ENCODE results near the gene SLC10A7. TPM values are rescaled to one million over a fixed set of nuclear protein-coding genes. Genes with fewer than 3 reads are reported as not detected.

The SLC10A7 gene
- total and polyA plus RNA-seq, 2 of the 4 experiments (the other 2 are of a cell fraction): 5.2 to 8.4 TPM

GRCh38 chr4:146524663-146525062 lies 2.9 kb upstream of the SLC10A7 start:
- Histone ChIP-seq H3K4me3 (ENCODE audit: insufficient read depth, low read depth, low read length) (no peak overlapping the region), H3K14ac (replicated peaks; ENCODE audit: low read depth, low read length) (no peak overlapping the region), H3K27me3 (ENCODE audit: control insufficient read depth, insufficient read depth, low read length) (no peaks in the 10 kb centered on the region), H3K4me1 (ENCODE audit: control insufficient read depth, insufficient read depth, low read length) (no peaks in the 10 kb centered on the region), H4K8ac (ENCODE audit: low read depth in 2 of 2, low read length in 2 of 2) (no peak overlapping the region), H2AFZ (replicated peaks; ENCODE audit: low read length, poor library complexity) (no peak overlapping the region), H4K5ac (ENCODE audit: low read depth, low read length) (no peak overlapping the region), H3K79me1 (ENCODE audit: low read depth in 1 of 2, low read length in 2 of 2) (peaks cover 15% of the 10 kb centered on the region in 2 experiments), H2AK5ac (ENCODE audit: low read depth, low read length) (no peak overlapping the region), H3K9me1 (ENCODE audit: insufficient read depth, low read length) (no peaks in the 10 kb centered on the region), H3K36me3 (ENCODE audit: control insufficient read depth, insufficient read depth, low read length) (no peaks in the 10 kb centered on the region), H2BK5ac (ENCODE audit: low read depth, low read length, poor library complexity, severe bottlenecking) (no peak overlapping the region), H2BK20ac (ENCODE audit: low read depth, low read length) (no peak overlapping the region), H4K91ac (ENCODE audit: insufficient read depth, low read depth, low read length) (no peak overlapping the region), H3K9me3 (ENCODE audit: control insufficient read depth, insufficient read depth, low read length) (no peaks in the 10 kb centered on the region), H3K4me2 (ENCODE audit: low read depth, low read length) (no peak overlapping the region), H2AK9ac (replicated peaks; ENCODE audit: low read depth, low read length, poor library complexity) (no peak overlapping the region), H3K4ac (ENCODE audit: low read depth, low read length) (no peak overlapping the region), H3K18ac (ENCODE audit: low read depth, low read length) (no peak overlapping the region), H2BK120ac (ENCODE audit: low read depth, low read length) (no peak overlapping the region), H2BK15ac (ENCODE audit: low read depth, low read length) (no peak overlapping the region), H3K27ac (ENCODE audit: insufficient read depth, low read length) (no peak overlapping the region), H3K9ac (ENCODE audit: low read depth, low read length) (no peak overlapping the region), H3K23ac (ENCODE audit: low read depth, low read length) (no peak overlapping the region), H4K20me1 (ENCODE audit: insufficient read depth, low read length) (no peaks in the 10 kb centered on the region), H3K56ac (ENCODE audit: extremely low read depth, insufficient read depth, low read length) (no peak overlapping the region)
- in situ Hi-C loops (cut with MboI; ENCODE audit: low sequenced_read_pairs): no loop called here
- no TSS peak for BruUV-seq (replicated peaks)
- ChIA-PET POLR2A (ENCODE audit: unreplicated experiment) (no interaction called here), CTCF (no interaction called here)
- DNase-seq: no peak
- intact Hi-C loops (cut with micrococcal nuclease): loop anchor here (5.0 to 10.0 kb wide), 2 partner anchors 113 to 570 kb away; partner anchors contain the start of gene POU4F2
- TF ChIP-seq RCOR1 (IDR thresholded peaks at IDR 0.05; ENCODE audit: insufficient replicate concordance, low read length): no peak
- TF ChIP-seq NFE2L2 (IDR thresholded peaks at IDR 0.05; ENCODE audit: low read depth, low read length): no peak
- no peak for TF ChIP-seq CEBPB (IDR thresholded peaks at IDR 0.05; ENCODE audit: low read depth, low read length)
- no peak for TF ChIP-seq SMC3 (IDR thresholded peaks at IDR 0.05; ENCODE audit: low read depth, low read length)
- no peak for TF ChIP-seq RFX5 (IDR thresholded peaks at IDR 0.05; ENCODE audit: low read depth, low read length)
- no peak for TF ChIP-seq FOS (IDR thresholded peaks at IDR 0.05; ENCODE audit: low read depth, low read length)
- TF ChIP-seq CTCF (conservative IDR thresholded peaks at IDR 0.05; ENCODE audit: low read depth, low read length): no peak
- dilution Hi-C loops (cut with HindIII; ENCODE audit: low sequenced_read_pairs, unreplicated experiment): no loop called here
- no peak for ATAC-seq (ENCODE audit: low read depth)
- WGBS, 2 experiments (ENCODE audit: extremely low coverage in 2 of 2, insufficient read length in 1 of 2): 93% methylated on average over 2 of the region's 3 CpGs; no CpG with 5 or more reads in 1 of the 2 experiments
